RPMI7951 (cell line): ENCODE data around the gene CBLIF. TPM values are rescaled to one million over a fixed set of nuclear protein-coding genes. Genes with fewer than 3 reads are reported as not detected.
"Not testable (repeated sequence)": the region's sequence is repeated elsewhere in the genome, so short reads cannot be mapped to it uniquely, and the experiment has no call there.

ENCODE experiments used
- DNase-seq: peaks from one replicate; pipeline ENCODE4 v3.0.0-alpha.2; 2012; ENCODE audit warnings: low read depth
- total RNA-seq: library from RNA; depleted of rRNA; stranded (reverse); fragments of >200 nt; shearing (Covaris generic); gene quantifications from 2 replicates; pipeline ENCODE4 v1.2.3, GENCODE V29; 2014; rRNA removed

The CBLIF gene
- total RNA-seq, 1 experiment from 2014 or later, result not detected

DNA sequence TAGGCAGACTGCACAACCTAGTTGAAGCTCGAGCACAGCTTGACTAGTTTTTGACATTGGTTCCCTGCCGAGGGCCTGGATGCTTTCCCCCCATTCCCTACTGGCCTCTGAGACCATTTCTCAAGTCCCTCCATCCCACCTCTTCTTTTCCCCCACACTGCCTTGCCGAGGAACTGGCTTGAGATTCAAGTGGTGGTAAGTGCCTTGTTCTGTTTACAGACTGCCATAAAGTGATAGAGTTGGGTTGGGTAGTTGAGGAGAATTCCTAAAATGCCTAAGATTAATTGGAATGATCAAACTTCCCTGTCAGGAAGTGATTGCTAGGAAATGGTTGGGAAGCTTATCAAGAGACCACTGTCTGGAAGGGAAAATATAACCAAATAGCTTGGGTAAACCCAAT, 50.9 kb downstream of the CBLIF start:
- no peak for DNase-seq

DNA sequence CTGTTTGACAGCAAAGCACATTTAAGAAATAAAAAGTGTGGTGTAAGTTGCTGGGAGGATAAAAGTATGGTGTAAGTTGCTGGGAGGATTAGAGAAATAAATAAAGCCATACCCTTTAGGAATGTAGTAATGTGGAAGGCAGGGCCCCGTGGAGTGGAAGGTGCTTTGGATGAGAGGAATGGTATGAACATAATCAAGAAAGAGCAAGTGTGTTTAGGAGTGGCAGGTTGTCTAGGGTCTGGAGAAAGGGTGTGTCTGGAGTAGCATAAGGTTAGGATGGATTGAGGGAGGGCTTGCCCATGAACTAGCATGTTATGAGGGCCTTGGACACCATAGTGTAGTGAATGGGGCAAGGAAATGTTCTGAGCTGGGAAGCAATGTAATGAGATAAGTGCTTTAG, 52.8 kb downstream of the CBLIF start:
- no peak for DNase-seq

DNA sequence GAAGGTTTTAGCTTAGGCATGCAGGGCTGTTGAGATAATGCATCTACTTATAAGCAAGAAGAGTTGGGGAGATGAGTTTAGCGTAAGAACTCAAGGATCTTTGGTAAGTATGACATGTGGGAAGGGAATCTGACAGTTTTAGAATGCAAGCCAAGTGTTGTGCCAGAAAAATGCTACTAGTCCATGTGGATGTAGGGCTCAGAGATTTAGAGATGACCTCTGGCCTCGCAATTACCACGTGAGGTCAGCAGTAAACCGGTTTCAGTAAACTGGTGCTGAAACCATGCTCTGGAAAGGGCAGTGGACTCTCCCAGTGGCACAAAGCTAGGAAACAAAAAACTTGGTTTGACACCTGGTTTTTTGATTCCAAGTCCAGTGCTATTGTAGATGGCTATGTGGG, 53.7 kb downstream of the CBLIF start:
- DNase-seq, result no peak

DNA sequence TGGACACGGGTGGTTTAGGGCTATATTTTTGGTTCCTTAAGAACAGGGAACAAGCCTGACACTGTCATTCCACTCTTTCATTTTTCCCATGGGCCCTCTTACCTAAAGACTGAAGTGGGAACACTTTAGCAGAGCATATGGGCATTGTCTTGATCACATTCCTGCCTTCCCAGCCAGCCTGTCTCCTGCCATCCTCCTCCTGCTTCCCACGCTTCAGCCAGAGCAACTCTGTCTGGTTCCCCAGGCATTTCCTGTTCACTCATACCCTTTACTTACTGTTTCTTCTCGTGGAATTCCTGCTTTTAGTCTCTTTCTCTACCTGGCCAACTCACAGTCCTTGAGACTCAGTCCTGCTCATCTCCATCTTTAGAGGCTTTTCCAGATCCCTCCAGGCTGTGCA, 57.5 kb downstream of the CBLIF start:
- peak; percentile 45 for DNase-seq

DNA sequence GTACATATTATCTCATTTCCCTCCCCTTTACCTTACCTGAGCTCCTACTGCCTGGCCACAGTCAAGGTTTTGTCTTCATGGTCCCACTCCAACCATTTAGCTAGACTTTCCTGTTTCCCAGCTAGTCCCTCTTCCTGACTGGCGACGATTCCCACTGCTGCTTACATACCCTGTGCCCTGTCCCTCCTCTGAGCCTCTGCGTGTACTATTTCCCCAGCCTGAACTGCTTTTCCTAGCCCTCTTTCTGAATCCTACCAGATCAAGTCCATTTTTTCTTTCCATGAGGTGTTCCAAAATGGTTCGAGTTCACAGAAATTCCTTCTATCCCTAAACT, 58.1 kb downstream of the CBLIF start:
- no peak for DNase-seq

DNA sequence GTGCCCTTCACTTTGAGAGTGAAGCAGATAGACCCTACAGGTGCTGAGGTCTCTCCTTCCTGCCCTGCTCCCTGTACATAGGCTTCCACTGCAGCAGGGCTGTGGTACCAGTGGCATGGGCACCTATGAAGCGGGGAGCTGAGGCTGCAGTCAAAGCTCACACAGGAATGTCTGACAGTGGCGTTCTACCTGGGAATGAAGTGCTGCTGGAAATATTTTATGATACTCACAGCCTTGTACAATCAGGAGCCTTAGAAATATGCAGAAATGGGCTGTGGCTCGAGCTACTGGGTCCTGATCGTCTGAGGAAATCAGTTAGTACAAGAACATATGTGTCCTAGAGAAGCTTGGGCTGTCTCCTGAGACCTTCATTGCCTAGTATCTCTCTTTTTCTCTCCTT, 59.5 kb downstream of the CBLIF start:
- DNase-seq, result no peak

DNA sequence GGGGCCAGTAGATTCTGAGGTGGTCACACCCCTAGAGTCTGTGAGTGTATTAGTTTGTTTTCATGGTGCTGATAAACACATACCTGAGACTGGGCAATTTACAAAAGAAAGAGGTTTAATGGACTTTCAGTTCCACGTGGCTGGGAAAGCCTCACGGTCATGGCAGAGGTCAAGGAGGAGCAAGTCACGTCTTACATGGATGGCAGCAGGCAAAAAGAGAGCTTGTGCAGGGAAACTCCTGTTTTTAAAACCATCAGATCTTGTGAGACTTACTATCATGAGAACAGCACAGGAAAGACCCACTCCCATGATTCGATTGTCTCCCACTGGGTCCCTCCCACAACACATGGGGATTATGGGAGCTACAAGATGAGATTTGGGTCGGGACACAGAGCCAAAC, 60.9 kb downstream of the CBLIF start:
- not testable (repeated sequence) for DNase-seq

DNA sequence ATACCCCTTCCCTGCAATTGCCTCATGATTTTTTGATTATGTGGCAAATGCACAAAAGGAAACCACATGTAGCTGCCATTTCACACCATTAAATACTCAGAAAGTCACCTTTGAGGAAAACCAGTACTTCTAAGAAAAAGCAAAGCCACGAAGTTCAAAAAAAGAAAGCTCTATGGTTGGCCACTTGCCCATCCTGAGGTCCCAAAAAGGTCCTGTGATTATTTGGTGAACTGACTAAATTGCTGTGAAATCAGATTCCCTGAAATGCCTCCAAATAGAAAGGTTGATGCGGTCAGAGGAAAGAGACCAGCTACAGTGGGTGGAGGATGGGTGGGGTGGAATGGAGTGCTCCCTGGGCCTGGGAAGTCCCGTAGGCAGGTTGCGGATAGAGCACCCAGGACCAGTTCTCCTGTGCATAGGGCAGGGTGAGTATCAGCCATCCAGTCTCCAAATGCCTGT, 61.6 kb downstream of the CBLIF start:
- DNase-seq, result no peak

DNA sequence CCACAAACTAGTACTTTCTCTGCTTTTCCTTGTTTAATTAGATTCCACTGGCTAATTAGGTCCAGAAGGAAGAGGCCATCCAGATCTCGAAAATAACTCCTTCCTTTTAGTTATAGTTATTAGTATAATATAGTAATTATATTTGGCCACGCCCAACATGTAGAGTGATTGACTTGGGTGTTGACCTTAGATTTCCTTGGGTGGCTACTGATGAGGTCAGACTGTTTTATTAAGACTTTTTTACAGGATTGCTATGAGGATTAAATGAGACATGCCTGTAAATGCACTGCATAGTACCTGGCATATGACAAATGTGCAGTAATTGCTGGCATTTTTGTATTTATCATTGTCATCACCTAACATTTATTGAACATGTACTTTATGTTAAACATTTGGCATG, 63.2 kb downstream of the CBLIF start:
- DNase-seq, result no peak

DNA sequence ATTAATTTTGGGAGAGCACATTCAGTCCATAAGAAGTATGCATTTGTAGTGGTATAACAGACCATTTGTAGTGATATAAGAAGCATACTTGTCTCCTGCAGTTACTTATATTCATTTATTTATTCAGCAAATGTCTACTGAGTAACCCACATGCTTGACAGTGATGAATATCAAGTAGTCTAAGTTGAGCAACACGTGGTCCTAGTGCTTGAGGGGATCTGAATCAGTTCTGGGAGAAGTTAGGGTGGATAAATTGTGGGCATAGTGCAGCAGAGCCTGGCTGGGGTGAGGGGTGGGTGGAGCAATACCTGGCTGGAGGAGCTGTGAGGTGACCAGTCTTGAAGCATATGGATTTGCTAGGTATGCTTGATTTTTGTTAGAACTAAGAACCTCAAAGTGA, 65.8 kb downstream of the CBLIF start:
- DNase-seq, result no peak

Other genes with a start within 250 kb of the CBLIF start
- 20.4 and 20.8 TPM in 2 replicates for gene OSBP, start 229.7 kb downstream of the CBLIF start, total RNA-seq
- gene PATL1, start 176.5 kb downstream of the CBLIF start, total RNA-seq, result 23.9 and 39.5 TPM in 2 replicates
- not detected in 2 replicates for gene OR10V1, start 131.7 kb downstream of the CBLIF start, total RNA-seq
- gene STX3, start 90.1 kb downstream of the CBLIF start, total RNA-seq, result 23.9 and 32.0 TPM in 2 replicates
- gene MRPL16, start 34.7 kb downstream of the CBLIF start, total RNA-seq, result 60.8 and 76.6 TPM in 2 replicates
- 0.29 TPM in 1 of 2 replicates, not detected in the other for gene TCN1, start 21.0 kb upstream of the CBLIF start, total RNA-seq
- not detected in 2 replicates for gene OOSP3, start 33.3 kb upstream of the CBLIF start, total RNA-seq
- not detected in 2 replicates for gene OOSP1, start 92.9 kb upstream of the CBLIF start, total RNA-seq
- not detected in 2 replicates for gene OOSP4A, start 118.5 kb upstream of the CBLIF start, total RNA-seq
- not detected in 2 replicates for gene OOSP4B, start 171.7 kb upstream of the CBLIF start, total RNA-seq
- not detected in 2 replicates for gene OOSP2, start 194.9 kb upstream of the CBLIF start, total RNA-seq
- not detected in 2 replicates for gene MS4A3, start 211.2 kb upstream of the CBLIF start, total RNA-seq
- gene MS4A2, start 243.2 kb upstream of the CBLIF start, total RNA-seq, result not detected in 2 replicates